H1 (cell line): ENCODE measurements around the gene TIGD2. TPM values are rescaled to one million over a fixed set of nuclear protein-coding genes. Genes with fewer than 3 reads are reported as not detected.

Source experiments
- CHD2 ChIP-seq: IDR thresholded peaks from 2 replicates; pipeline ENCODE4 v1.6.1; 2012; ENCODE audit warnings: low read length, improper control_type of control experiment
- EP300 ChIP-seq, 2 experiments: IDR thresholded peaks; 1 replicate in 1 of 2; 2 replicates in 1 of 2; pipeline ENCODE4 v1.6.1; 2011 to 2012; ENCODE audit warnings: low read depth in 2 of 2, low read length in 2 of 2, mild to moderate bottlenecking in 2 of 2, borderline replicate concordance in 1 of 2, inconsistent platforms in 1 of 2, moderate library complexity in 1 of 2
- polyA plus RNA-seq, 7 experiments: library from polyadenylated mRNA; depleted of rRNA in 3 of 7; stranded (reverse) in 5 of 7; unstranded in 2 of 7; fragments of >200 nt in 5 of 7; fragments of 200-250 nt in 2 of 7; gene quantifications; 1 replicate in 5 of 7; 2 replicates in 1 of 7; 4 replicates in 1 of 7; pipeline versions ENCODE4 v1.2.1 to v1.2.3, GENCODE V29; 2011 to 2013; ENCODE audit warnings: missing spikeins in 2 of 7, mixed read lengths in 2 of 7
- total RNA-seq: library from RNA; stranded (reverse); fragmentation: NEBNext Ultra II Directional; extraction: Animal tissue kit (Norgen Biotek cat#: 25700); gene quantifications from 2 replicates; pipeline ENCODE4 v1.2.1, GENCODE V29; 2021

TIGD2 gene
- total and polyA plus RNA-seq, 2 of the 8 experiments (the other 6 are each of a cell fraction or from before 2014, with no cell fraction given) = 2.4 to 5.7 TPM

- TF ChIP-seq EP300 (IDR thresholded peaks at IDR 0.05; ENCODE audit: borderline replicate concordance in 1 of 2, low read depth in 2 of 2, low read length in 2 of 2) (no peak), CHD2 (no peak)
Observed at GRCh38 chr4:89099034-89099433, 12.3 kb upstream of the TIGD2 start (continued).
